Activated CD4-positive, alpha-beta memory T cell treated with anti-CD3 and anti-CD28 coated beads for 36 hours (primary cell): ENCODE data around the gene ZNF784. TPM values are rescaled to one million over a fixed set of nuclear protein-coding genes. Genes with fewer than 3 reads are reported as not detected.

Source experiments
- CTCF ChIA-PET: fragments of 350-600 bp; sonication (Branson Sonifier 250); formaldehyde crosslinking; loops from one replicate; lab custom pipeline; 2021; ENCODE audit warnings: antibody characterized with exemption, inconsistent platforms; lab: Charles Lee
- POLR2A ChIA-PET: fragments of 350-600 bp; sonication (Branson Sonifier 250); formaldehyde crosslinking; loops from one replicate; lab custom pipeline; 2021; ENCODE audit warnings: antibody characterized with exemption; lab: Charles Lee
- DNase-seq: peaks from one replicate; pipeline ENCODE4 v3.0.0-alpha.2; 2020
- H3K27ac Mint-ChIP-seq: one replicate; pipeline ENCODE4 v1.8.0; 2021; ENCODE audit warnings: mixed read lengths
- H3K27me3 Mint-ChIP-seq: one replicate; pipeline ENCODE4 v1.8.0; 2021; ENCODE audit warnings: mixed read lengths
- H3K36me3 Mint-ChIP-seq: one replicate; pipeline ENCODE4 v1.8.0; 2021; ENCODE audit warnings: mixed read lengths
- H3K4me1 Mint-ChIP-seq: one replicate; pipeline ENCODE4 v1.8.0; 2021; ENCODE audit warnings: low read depth, mixed read lengths
- H3K4me3 Mint-ChIP-seq: one replicate; pipeline ENCODE4 v1.8.0; 2021; ENCODE audit warnings: mild to moderate bottlenecking, mixed read lengths
- H3K9me3 Mint-ChIP-seq: one replicate; pipeline ENCODE4 v1.8.0; 2021; ENCODE audit warnings: mixed read lengths
- intact Hi-C: fragments of 100-400 bp; cut with micrococcal nuclease; formaldehyde crosslinking; loops from one replicate; pipeline ENCODE4 v1.15.1; 2023
- total RNA-seq, 2 experiments: library from RNA; stranded (reverse); gene quantifications; one replicate each; pipeline ENCODE4 v1.2.3, GENCODE V29; 2021

ZNF784 gene
- total RNA-seq, 2 experiments from 2014 or later: 3.9 to 4.4 TPM

GRCh38 chr19:55599468-55599841 lies 24.9 kb downstream of the ZNF784 start, which contains the start of gene FIZ1:
Gene FIZ1, minus strand, starts transcription at chr19:55599517. Its CDS starts 1,652 bp downstream, at chr19:55597865.
- intact Hi-C loops: loop anchor here (1.0 kb wide), 5 partner anchors 12 to 340 kb away; partner anchors contain the start of genes KMT5C, PPP6R1 and ZNF784
- Mint-ChIP-seq H3K36me3 (peaks cover 31% of the 10 kb centered on the region), H3K27ac (peak within 1 kb of the TSS; percentile 95), H3K4me1 (peaks cover 22% of the 10 kb centered on the region), H3K27me3 (no peaks in the 10 kb centered on the region), H3K9me3 (no peaks in the 10 kb centered on the region), H3K4me3 (peak within 1 kb of the TSS; percentile 91)
- peak; percentile 98 for DNase-seq
- ChIA-PET CTCF (interaction anchor here (0.6 to 2.8 kb wide), 8 partner anchors 12 to 123 kb away, joined by 3 to 15 read pairs (median 4); partner anchors contain the start of gene ZNF628), POLR2A (interaction anchor here (0.8 to 1.9 kb wide), 11 partner anchors 12 to 260 kb away, joined by 3 to 20 read pairs (median 5); partner anchors contain the start of genes KMT5C, TMEM238, U2AF2 and UBE2S)

- POLR2A ChIA-PET: interaction anchor here (0.8 to 1.9 kb wide), 11 partner anchors 12 to 259 kb away, joined by 3 to 20 read pairs (median 5); partner anchors contain the start of genes KMT5C, TMEM238, U2AF2 and UBE2S
These were observed 25.5 kb downstream of the ZNF784 start for GRCh38 chr19:55598719-55599467.

GRCh38 chr19:55598034-55598433 lies 26.3 kb downstream of the ZNF784 start:
- CTCF ChIA-PET: interaction anchor here (2.8 kb wide), 1 partner anchor 34 kb away, joined by 15 read pairs; no protein-coding TSS in a partner anchor
- intact Hi-C loops: no loop called here
- no peaks in the 10 kb centered on the region for H3K27me3 Mint-ChIP-seq
- peaks cover 32% of the 10 kb centered on the region for H3K36me3 Mint-ChIP-seq
- POLR2A ChIA-PET: no interaction called here
- H3K27ac Mint-ChIP-seq: no peak overlapping the region
- no peak overlapping the region for H3K4me3 Mint-ChIP-seq
- peaks cover 18% of the 10 kb centered on the region for H3K4me1 Mint-ChIP-seq
- no peaks in the 10 kb centered on the region for H3K9me3 Mint-ChIP-seq
- DNase-seq: no peak

More at GRCh38 chr19:55598719-55599467, 25.5 kb downstream of the ZNF784 start:
- H3K4me3 Mint-ChIP-seq: peak overlapping the region; percentile 91
- CTCF ChIA-PET: interaction anchor here (0.6 to 2.8 kb wide), 7 partner anchors 11 to 122 kb away, joined by 3 to 15 read pairs (median 5); partner anchors contain the start of gene ZNF628
- DNase-seq: peak; percentile 96
- H3K36me3 Mint-ChIP-seq: peaks cover 31% of the 10 kb centered on the region
- no peaks in the 10 kb centered on the region for H3K27me3 Mint-ChIP-seq
- intact Hi-C loops: loop anchor here (1.0 kb wide), 5 partner anchors 12 to 340 kb away; partner anchors contain the start of genes KMT5C, PPP6R1 and ZNF784
- H3K9me3 Mint-ChIP-seq: no peaks in the 10 kb centered on the region
- H3K4me1 Mint-ChIP-seq: peaks cover 21% of the 10 kb centered on the region
- H3K27ac Mint-ChIP-seq: peak overlapping the region; percentile 95

GRCh38 chr19:55597501-55597921 lies 26.9 kb downstream of the ZNF784 start:
- Mint-ChIP-seq H3K4me3 (no peak overlapping the region), H3K9me3 (no peaks in the 10 kb centered on the region), H3K27me3 (no peaks in the 10 kb centered on the region), H3K27ac (no peak overlapping the region), H3K36me3 (peaks cover 32% of the 10 kb centered on the region), H3K4me1 (peaks cover 18% of the 10 kb centered on the region)
- DNase-seq: no peak
- CTCF ChIA-PET: interaction anchor here (1.6 kb wide), 1 partner anchor 8 kb away, joined by 6 read pairs; the partner anchor contains the start of gene ZNF865
- POLR2A ChIA-PET: no interaction called here
- intact Hi-C loops: no loop called here

- peaks cover 37% of the 10 kb centered on the region for H3K36me3 Mint-ChIP-seq
- H3K9me3 Mint-ChIP-seq: no peaks in the 10 kb centered on the region
- no peak for DNase-seq
- CTCF ChIA-PET: interaction anchor here (1.6 kb wide), 1 partner anchor 10 kb away, joined by 6 read pairs; the partner anchor contains the start of gene ZNF865
- no peaks in the 10 kb centered on the region for H3K27me3 Mint-ChIP-seq
- H3K4me1 Mint-ChIP-seq: peaks cover 14% of the 10 kb centered on the region
- no peak overlapping the region for H3K27ac Mint-ChIP-seq
- H3K4me3 Mint-ChIP-seq: no peak overlapping the region
- intact Hi-C loops: no loop called here
- POLR2A ChIA-PET: no interaction called here
These were observed 28.1 kb downstream of the ZNF784 start for GRCh38 chr19:55596304-55596703.

- Mint-ChIP-seq H3K27me3 (no peaks in the 10 kb centered on the region), H3K36me3 (peaks cover 37% of the 10 kb centered on the region), H3K27ac (no peak overlapping the region), H3K4me1 (peaks cover 8% of the 10 kb centered on the region), H3K4me3 (no peak overlapping the region), H3K9me3 (no peaks in the 10 kb centered on the region)
- intact Hi-C loops: no loop called here
- DNase-seq: no peak
- ChIA-PET POLR2A (no interaction called here), CTCF (interaction anchor here (1.3 kb wide), 1 partner anchor 11 kb away, joined by 6 read pairs; the partner anchor contains the start of gene ZNF865)
These were observed 29.3 kb downstream of the ZNF784 start for GRCh38 chr19:55594996-55595545.

- POLR2A ChIA-PET: no interaction called here
- intact Hi-C loops: no loop called here
- H3K9me3 Mint-ChIP-seq: no peaks in the 10 kb centered on the region
- peaks cover 4% of the 10 kb centered on the region for H3K4me1 Mint-ChIP-seq
- no peak for DNase-seq
- H3K27me3 Mint-ChIP-seq: no peaks in the 10 kb centered on the region
- no peak overlapping the region for H3K27ac Mint-ChIP-seq
- H3K36me3 Mint-ChIP-seq: peaks cover 33% of the 10 kb centered on the region
- CTCF ChIA-PET: no interaction called here
- no peak overlapping the region for H3K4me3 Mint-ChIP-seq
These were observed 31.1 kb downstream of the ZNF784 start for GRCh38 chr19:55593096-55593772.

- Mint-ChIP-seq H3K36me3 (peaks cover 33% of the 10 kb centered on the region), H3K9me3 (no peaks in the 10 kb centered on the region), H3K4me3 (no peak overlapping the region), H3K27me3 (no peaks in the 10 kb centered on the region), H3K4me1 (peaks cover 4% of the 10 kb centered on the region), H3K27ac (no peak overlapping the region)
- intact Hi-C loops: no loop called here
- CTCF ChIA-PET: no interaction called here
- no peak for DNase-seq
- POLR2A ChIA-PET: no interaction called here
These were observed 31.8 kb downstream of the ZNF784 start for GRCh38 chr19:55592391-55593090.

- H3K9me3 Mint-ChIP-seq: no peaks in the 10 kb centered on the region
- POLR2A ChIA-PET: no interaction called here
- peaks cover 8% of the 10 kb centered on the region for H3K4me1 Mint-ChIP-seq
These were observed 32.8 kb downstream of the ZNF784 start for GRCh38 chr19:55591555-55591954.

GRCh38 chr19:55590617-55591016 lies 33.7 kb downstream of the ZNF784 start:
- Mint-ChIP-seq H3K27me3 (no peaks in the 10 kb centered on the region), H3K4me1 (peaks cover 13% of the 10 kb centered on the region), H3K27ac (no peak overlapping the region), H3K4me3 (no peak overlapping the region), H3K9me3 (no peaks in the 10 kb centered on the region), H3K36me3 (peaks cover 19% of the 10 kb centered on the region)
- intact Hi-C loops: no loop called here
- POLR2A ChIA-PET: no interaction called here
- no peak for DNase-seq
- CTCF ChIA-PET: no interaction called here

More at GRCh38 chr19:55591555-55591954, 32.8 kb downstream of the ZNF784 start:
- Mint-ChIP-seq H3K27ac (no peak overlapping the region), H3K36me3 (peaks cover 27% of the 10 kb centered on the region), H3K27me3 (no peaks in the 10 kb centered on the region), H3K4me3 (no peak overlapping the region)
- DNase-seq: no peak
- CTCF ChIA-PET: no interaction called here
- intact Hi-C loops: no loop called here

- intact Hi-C loops: no loop called here
- Mint-ChIP-seq H3K9me3 (no peaks in the 10 kb centered on the region), H3K27me3 (no peaks in the 10 kb centered on the region), H3K36me3 (peaks cover 14% of the 10 kb centered on the region), H3K4me1 (peaks cover 18% of the 10 kb centered on the region), H3K27ac (no peak overlapping the region), H3K4me3 (no peak overlapping the region)
- DNase-seq: no peak
- ChIA-PET CTCF (no interaction called here), POLR2A (no interaction called here)
These were observed 34.3 kb downstream of the ZNF784 start for GRCh38 chr19:55590109-55590508.
